Skin of body (tissue), 2 donors: ENCODE measurements around the gene CLIP2. TPM values are rescaled to one million over a fixed set of nuclear protein-coding genes. Genes with fewer than 3 reads are reported as not detected.
"Not testable (repeated sequence)": the region's sequence is repeated elsewhere in the genome, so short reads cannot be mapped to it uniquely, and the experiment has no call there.

Experiments
- DNase-seq: peaks from one replicate; lab custom pipeline; 2025; lab: John Stamatoyannopoulos, UW
- total RNA-seq: library from RNA; depleted of rRNA; stranded (reverse); fragments of >200 nt; gene quantifications from one replicate; pipeline ENCODE4 v1.2.3, GENCODE V29; 2014

The CLIP2 gene
- total RNA-seq, 1 donor from 2014 or later = 19.3 TPM

DNA sequence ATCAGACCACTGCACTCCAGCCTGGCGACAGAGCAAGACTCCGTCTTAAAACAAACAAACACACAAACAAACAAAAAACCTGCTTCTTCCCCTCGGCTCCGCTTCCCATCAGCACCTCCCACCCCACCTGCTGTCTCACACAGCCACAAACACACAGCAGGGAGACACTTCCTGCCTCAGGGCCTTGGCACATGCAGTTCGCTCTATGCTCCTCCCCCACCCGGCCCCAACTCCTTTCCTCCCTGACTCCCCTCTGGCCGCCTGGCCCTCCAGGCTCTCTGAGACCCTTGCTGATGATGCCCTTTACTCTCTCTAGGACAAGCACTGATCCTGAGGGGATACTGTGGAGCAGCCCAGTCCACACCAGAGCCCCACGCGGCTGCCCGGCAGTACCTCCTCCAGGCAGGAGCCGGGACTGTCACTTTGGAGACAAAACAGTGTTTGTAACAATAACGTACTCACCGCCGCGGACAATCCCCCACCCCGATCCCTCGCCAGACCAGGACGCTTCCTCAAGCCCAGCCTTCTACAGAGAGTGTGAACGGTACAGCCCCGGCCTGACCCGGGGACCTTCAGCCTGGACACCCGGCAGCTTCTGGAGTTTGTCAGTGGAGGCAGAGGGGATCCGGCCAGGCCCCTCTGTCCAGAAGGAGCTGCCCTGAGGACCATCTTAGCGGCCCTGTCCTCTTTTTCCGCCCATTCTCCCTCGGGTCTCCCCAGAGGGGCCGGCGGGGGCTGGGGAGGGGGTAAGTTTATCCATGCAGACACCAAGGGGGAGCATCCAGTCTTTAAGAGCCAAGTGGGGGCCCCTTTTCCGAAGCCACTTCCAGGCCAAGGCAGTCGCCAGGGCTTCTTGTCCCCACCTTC, 114.5 kb downstream of the CLIP2 start:
- no peak for DNase-seq

DNA sequence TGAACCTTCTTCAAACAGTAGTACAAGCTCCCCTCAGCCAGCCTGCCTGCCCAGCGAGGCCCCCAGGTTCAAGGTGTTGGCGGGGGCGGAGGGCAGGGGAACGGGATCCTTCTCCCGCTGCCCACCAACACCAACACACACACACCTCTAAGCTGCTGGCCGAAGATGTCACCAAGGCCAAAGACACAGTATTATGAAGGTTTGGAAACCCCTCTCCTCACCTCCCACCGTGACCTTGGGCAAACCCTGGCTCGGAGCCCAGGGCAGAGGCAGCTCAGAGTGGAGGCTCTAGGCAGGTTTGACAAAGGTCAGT, 115.1 kb downstream of the CLIP2 start:
- DNase-seq = no peak

GRCh38 chr7:74404741-74405140, 115.5 kb downstream of the CLIP2 start:
- DNase-seq = no peak

DNA sequence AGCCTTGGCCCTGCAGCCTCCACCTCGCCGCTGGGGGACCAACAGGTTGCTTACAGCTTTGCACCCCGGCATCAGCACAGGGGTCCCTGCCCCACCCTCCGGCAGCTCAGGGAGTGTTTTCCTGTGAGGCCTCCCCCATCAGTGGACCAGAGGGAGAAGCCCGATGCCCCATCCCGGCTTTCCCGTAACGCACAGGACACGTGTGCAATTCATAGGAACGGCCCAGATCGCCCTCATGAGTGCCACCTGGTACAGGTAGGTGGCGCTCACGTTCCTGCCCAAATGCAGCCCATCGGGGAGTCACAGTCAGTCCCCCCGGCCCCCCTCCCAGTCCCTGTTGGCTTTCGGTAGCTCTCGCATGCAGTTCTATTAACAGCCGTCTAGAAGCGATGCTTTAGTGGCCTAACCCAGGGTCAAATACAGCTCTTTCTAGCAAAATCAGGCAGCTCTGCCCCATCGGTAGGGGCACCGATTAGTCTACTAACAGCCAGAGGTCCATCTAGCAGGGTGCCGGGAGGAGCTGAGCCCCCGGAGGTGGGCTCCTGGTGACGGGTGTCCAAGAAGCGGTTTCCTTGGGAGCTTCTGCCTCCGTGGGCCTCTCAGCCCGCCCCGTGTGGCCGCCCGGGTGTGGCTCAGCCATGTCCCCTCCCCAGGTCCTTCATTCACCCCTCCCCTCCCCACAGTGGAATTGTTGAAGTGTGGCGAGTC, 116.1 kb downstream of the CLIP2 start:
- no peak for DNase-seq

GRCh38 chr7:74405899-74406512, 116.8 kb downstream of the CLIP2 start:
- DNase-seq = no peak

- no peak for DNase-seq
Measured at GRCh38 chr7:74407958-74408357, 118.8 kb downstream of the CLIP2 start.

DNA sequence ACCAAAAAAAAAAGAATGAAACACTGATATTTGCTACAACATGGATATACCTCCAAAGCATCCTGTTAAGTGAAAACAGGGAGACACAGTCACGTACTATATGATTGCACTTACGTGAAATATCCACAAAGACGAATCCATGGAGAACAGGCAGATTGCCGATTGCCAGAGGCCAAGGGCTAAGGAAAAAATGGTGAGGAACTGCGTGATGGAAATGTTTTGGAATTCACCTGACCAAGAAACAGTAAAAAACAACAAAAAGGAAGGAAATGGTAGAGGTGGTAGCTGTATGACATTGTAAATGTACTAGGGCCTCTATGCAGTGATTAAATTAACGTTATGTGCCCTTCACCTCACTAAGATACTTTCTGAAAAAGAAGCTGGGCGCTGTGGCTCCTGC, 120.4 kb downstream of the CLIP2 start:
- no peak for DNase-seq

DNA sequence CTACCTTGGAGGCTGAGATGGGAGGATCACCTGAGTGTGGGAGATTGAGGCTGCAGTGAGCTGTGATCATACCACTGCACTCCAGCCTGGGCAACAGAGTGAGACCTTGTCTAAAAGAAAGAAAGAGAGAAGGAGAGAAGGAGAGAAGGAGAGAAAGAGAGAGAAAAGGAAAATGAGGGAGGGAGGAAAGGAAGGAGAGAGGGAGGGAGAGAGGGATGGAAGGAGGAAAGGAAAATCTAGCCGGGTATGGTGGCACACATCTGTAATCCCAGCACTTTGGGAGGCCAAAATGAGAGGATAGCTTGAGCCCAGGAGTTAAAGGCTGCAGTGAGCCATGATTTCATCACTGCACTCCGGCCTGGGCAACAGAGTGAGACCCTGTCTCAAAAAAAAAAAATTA, 121.6 kb downstream of the CLIP2 start:
- DNase-seq = no peak

DNA sequence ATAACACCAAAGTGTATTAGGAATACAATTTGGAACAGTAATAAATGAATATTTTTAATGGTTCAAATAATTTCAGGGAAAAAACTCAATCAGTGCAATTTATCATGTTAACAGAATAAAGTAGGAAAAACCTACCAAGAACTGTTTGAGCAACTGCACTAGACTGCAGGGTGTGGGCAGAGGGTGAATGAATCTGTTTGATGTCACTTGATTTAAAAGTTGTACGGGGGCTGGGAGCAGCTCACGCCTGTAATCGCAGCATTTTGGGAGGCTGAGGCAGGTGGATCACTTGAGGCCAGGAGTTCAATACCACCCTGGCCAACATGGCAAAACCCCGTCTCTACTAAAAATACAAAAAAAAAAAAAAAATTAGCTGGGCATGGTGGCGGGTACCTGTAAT, 122.4 kb downstream of the CLIP2 start:
- not testable (repeated sequence) for DNase-seq

GRCh38 chr7:74412056-74412455, 122.8 kb downstream of the CLIP2 start:
- no peak for DNase-seq

DNA sequence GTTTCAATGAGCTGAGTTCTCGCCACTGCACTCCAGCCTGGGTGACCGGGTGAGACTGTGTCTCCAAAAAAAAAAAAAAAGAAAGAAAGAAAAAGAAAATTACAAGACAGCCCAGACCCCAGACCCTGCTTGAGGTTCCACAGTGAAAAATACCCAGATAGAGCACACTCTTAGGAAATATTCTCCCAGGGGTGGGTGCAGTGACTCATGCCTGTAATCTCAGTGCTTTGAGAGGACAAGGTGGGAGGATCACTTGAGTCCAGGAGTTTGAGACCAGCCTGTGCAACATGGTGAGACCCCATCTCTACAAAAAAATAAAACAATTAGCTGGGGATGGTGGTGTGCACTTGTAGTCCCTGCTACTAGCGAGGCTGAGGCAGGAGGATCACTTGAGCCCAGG, 123.4 kb downstream of the CLIP2 start:
- DNase-seq = no peak

DNA sequence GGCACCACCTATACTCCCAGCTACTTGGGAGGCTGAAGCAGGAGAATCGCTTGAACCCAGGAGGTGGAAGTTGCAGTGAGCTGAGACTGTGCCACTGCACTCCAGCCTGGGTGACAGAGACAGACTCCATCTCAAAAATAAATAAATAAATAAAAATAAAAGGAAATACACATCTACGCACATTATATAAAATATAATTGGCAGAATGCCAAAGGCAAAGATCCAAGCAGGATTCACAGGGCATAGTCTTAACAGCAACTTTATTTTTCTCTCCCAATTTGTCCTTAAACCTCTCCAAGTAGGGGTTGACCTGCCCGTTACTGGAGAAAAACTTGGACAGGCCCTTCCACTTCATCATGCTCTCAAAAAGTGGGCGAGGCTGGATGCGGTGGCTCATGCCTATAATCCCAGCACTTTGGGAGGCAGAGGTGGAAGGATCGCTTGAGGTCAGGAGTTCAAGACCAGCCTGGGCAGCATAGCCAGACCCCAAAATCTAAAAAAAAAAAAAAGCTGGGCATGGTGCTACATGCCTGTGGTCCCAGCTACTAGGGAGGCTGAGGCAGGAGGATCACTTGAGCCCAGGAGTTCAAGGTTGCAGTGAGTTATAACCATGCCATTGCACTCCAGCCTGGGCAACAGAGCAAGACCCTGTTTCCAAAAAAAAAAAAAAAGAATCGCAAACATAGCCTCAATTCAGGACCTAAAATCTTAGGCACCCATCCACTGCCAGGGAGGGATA, 125.6 kb downstream of the CLIP2 start:
- not testable (repeated sequence) for DNase-seq

- DNase-seq = peak; percentile 54
Measured at GRCh38 chr7:74417419-74417971, 128.3 kb downstream of the CLIP2 start.

GRCh38 chr7:74418076-74418475, 128.9 kb downstream of the CLIP2 start:
- DNase-seq = no peak

DNA sequence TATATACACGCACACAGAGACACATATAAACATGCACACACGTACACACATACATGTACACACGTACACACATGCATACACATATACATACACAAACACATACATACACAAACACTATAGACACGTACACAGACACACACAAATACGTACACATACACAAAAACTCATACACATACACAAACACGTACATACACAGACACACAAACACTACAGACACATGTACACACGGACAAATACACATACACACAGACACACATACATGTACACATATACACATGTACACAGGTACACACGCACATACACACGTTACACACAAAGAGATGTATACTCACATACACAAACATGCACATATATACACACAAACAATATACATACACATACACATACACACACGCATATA, 129.3 kb downstream of the CLIP2 start:
- no peak for DNase-seq

DNA sequence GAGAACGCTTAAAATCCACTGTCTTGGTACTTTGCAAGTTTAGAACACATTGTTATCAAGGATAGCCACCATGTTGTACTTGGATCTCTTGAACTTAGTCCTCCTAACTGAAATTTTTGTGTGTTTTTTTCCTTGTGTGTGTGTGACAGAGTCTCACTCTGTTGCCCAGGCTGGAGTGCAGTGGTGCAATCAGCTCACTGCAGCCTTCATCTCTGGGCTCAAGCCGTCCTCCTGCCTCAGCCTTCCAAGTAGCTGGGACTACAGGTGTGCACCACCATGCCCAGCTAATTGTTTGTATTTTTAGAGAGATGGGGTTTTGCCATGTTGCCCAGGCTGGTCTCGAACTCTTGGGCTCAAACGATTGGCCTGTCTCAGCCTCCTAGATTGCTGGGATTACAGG, 130.0 kb downstream of the CLIP2 start:
- not testable (repeated sequence) for DNase-seq

DNA sequence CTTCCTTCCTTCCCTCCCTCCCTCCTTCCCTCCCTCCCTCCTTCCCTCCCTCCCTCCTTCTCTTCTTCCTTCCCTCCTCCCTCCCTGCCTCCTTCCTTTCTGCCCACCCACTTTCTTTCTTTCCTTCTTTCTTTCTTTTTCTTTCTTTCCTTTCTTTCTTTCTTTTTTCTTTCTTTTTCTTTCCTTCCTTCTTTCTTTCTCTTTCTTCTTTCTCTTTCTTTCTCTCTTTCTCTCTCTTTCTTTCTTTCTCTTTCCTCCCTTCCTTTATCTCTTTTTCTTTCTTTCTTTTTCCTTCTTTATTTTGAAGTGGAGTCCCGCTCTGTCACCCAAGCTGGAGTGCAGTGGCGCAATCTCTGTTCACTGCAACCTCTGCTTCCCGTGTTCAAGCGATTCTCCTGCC, 130.8 kb downstream of the CLIP2 start:
- no peak for DNase-seq

- no peak for DNase-seq
Measured at GRCh38 chr7:74424291-74424880, 135.2 kb downstream of the CLIP2 start.

DNA sequence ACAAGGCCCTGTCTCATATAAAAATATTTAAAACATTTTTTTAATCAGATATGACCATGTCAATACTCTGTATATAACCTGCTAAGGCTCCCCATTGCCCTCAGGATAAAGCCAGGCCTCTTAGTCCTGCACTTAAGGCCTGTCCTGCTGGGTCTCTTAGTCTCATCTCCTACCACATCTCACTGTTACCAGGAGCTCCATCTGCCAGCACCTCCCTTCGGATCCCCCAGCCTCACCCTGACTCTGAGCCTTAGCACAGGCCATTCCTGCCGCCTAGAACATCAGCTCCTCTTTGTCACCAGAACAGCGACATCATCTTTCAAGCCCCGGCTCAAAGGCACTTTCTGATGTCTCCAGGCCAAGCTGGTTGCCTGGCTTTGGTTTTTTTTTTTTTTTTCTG, 138.8 kb downstream of the CLIP2 start:
- no peak for DNase-seq

DNA sequence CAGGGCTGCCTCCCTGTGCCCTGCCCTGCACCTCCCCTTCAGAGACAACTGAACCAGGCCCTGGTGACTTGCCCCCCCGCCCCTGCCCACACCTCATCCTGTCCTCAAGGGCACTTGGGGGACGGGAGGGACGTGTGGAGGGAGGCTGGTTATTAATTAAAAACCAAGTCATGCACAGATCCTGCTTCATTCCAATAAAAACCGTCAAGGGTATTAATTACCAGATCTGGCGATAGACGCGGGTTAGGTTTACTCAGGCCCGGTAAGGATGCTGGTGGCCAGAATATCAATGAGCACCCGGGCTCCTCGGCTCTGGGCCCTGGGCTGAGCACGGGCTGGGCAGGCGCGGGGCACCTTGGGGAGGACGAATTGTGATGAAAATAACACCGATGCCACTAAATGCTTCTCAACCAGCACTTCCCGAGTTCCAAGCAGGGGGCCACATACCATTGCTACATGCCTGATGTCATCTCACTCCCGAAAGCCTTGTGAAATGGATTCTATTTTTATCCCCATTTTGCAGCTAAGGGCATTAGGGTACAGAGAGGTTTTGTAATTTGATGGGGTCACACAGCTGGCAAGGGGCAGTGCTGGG, 140.0 kb downstream of the CLIP2 start:
- DNase-seq = peak; percentile 5

- DNase-seq = not testable (repeated sequence)
Measured at GRCh38 chr7:74430409-74430808, 141.2 kb downstream of the CLIP2 start.
